ENCODE data around the gene ONECUT1. TPM values are rescaled to one million over a fixed set of nuclear protein-coding genes. Genes with fewer than 3 reads are reported as not detected.
A peak's percentile ranks its signal among the peaks of the same experiment; 100 is the strongest.

Gene ONECUT1
- total RNA-seq, 1 donor from 2014 or later: 0.32 TPM

DNA sequence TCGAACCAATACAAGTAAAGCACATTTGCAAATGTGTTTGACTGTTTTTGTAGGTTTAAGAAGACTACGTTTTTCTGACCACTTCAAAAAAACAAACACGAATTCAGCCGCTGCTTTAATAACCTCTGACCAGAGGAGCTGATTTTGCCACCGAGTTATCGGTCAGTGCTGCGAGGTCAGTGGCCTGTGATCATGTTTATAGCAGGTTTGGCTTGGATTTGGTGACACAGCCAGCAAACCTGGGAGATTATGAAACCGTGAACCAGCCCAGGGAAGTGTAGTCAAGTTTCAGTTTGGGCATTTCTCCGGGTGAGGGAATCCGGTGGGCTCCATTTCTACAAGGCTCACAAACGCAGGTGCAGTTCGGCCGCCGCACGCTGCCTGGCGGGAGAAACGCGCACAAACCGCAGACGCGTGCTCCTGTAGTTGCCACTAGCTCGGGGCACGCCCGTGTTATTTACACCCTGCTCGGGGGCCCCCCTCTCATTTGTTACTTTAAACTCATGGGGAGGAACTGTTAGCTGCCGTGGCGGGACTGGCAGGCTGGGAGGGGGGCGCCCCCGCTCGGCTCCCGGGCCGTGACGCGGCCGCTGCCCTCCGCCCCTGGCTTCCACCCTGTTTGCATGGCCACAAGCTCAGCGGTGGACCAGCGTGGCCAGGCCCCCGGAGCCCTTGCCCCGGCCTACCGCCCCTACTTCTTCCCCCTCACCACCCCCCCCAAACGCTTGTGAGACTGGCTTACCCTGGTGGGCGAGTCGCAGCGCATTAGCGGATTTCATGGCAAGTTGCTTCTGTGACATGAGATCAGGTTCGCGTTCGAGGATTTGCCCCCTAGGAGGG, 13.6 kb upstream of the ONECUT1 start:
- no peak for FAIRE-seq
- peaks cover 68% of the 10 kb centered on the region for H3K27me3 Mint-ChIP-seq (ENCODE audit: low read depth, unreplicated experiment)
- H3K4me1 ChIP-seq (ENCODE audit: insufficient read depth, low read length): no peaks in the 10 kb centered on the region

DNA sequence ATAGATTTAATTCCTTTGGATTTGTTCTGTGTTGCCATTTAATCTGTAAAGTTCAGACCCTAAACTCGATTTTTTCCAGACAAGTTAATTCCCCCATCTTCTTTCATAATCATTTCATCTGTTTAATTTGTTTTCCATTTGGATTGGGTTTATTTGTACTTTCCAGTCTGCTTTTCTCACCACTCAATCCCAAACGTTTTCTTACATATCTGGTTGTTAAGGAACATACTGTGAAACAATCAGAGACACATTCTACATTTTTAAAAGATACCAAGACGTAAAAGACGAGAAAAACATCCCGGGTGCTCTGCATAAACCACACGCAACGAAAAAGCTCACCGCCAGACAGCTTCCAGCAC, 13.0 kb upstream of the ONECUT1 start:
- H3K9ac ChIP-seq (ENCODE audit: low read length): no peak overlapping the region
- no peak overlapping the region for H3K27ac ChIP-seq (ENCODE audit: low read depth, low read length)
- no peak overlapping the region for H3K4me3 ChIP-seq (ENCODE audit: insufficient read depth, low read depth, low read length)
- Mint-ChIP-seq H3K27ac (ENCODE audit: unreplicated experiment) (no peak overlapping the region), H3K27me3 (ENCODE audit: low read depth, unreplicated experiment) (peaks cover 74% of the 10 kb centered on the region), H3K9me3 (ENCODE audit: unreplicated experiment) (peaks cover 4% of the 10 kb centered on the region), H3K4me3 (ENCODE audit: unreplicated experiment) (peak overlapping the region; percentile 58), H3K36me3 (ENCODE audit: low read depth, unreplicated experiment) (no peaks in the 10 kb centered on the region), H3K4me1 (ENCODE audit: low read depth, unreplicated experiment) (peaks cover 3% of the 10 kb centered on the region)
- no peaks in the 10 kb centered on the region for H4K20me1 ChIP-seq (ENCODE audit: insufficient read depth, low read length)
- no peak for DNase-seq (ENCODE audit: low read depth)
- TF ChIP-seq EZH2 (IDR thresholded peaks at IDR 0.05; ENCODE audit: insufficient read depth, low read length): no peak
- TF ChIP-seq, protein P1, sequence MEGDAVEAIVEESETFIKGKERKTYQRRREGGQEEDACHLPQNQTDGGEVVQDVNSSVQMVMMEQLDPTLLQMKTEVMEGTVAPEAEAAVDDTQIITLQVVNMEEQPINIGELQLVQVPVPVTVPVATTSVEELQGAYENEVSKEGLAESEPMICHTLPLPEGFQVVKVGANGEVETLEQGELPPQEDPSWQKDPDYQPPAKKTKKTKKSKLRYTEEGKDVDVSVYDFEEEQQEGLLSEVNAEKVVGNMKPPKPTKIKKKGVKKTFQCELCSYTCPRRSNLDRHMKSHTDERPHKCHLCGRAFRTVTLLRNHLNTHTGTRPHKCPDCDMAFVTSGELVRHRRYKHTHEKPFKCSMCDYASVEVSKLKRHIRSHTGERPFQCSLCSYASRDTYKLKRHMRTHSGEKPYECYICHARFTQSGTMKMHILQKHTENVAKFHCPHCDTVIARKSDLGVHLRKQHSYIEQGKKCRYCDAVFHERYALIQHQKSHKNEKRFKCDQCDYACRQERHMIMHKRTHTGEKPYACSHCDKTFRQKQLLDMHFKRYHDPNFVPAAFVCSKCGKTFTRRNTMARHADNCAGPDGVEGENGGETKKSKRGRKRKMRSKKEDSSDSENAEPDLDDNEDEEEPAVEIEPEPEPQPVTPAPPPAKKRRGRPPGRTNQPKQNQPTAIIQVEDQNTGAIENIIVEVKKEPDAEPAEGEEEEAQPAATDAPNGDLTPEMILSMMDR (IDR thresholded peaks at IDR 0.05; ENCODE audit: insufficient read depth, low read depth, low read length): no peak
- H3K79me2 ChIP-seq (ENCODE audit: insufficient read depth, low read length): no peaks in the 10 kb centered on the region
- FAIRE-seq: no peak
- H3K27me3 ChIP-seq (ENCODE audit: insufficient read depth, low read length): peaks cover 91% of the 10 kb centered on the region
- H3K36me3 ChIP-seq (ENCODE audit: insufficient read depth, low read length): no peaks in the 10 kb centered on the region
- H3K4me1 ChIP-seq (ENCODE audit: insufficient read depth, low read length): no peaks in the 10 kb centered on the region
- no peak overlapping the region for H2AFZ ChIP-seq (ENCODE audit: low read depth, low read length)
- no peak overlapping the region for H3K4me2 ChIP-seq (ENCODE audit: low read length)
- H3K9me3 ChIP-seq (ENCODE audit: insufficient read depth, low read depth, low read length): peaks cover 3% of the 10 kb centered on the region

More for the DNA sequence above, 13.6 kb upstream of the ONECUT1 start:
- no peak overlapping the region for H3K9ac ChIP-seq (ENCODE audit: low read length)
- H3K79me2 ChIP-seq (ENCODE audit: insufficient read depth, low read length): no peaks in the 10 kb centered on the region
- no peak for DNase-seq (ENCODE audit: low read depth)
- no peak overlapping the region for H3K27ac Mint-ChIP-seq (ENCODE audit: unreplicated experiment)
- H3K4me1 Mint-ChIP-seq (ENCODE audit: low read depth, unreplicated experiment): peaks cover 9% of the 10 kb centered on the region
- TF ChIP-seq EZH2 (IDR thresholded peaks at IDR 0.05; ENCODE audit: insufficient read depth, low read length): peak; percentile 77
- TF ChIP-seq, protein P1 (IDR thresholded peaks at IDR 0.05; ENCODE audit: insufficient read depth, low read depth, low read length): no peak
- peaks cover 4% of the 10 kb centered on the region for H3K9me3 Mint-ChIP-seq (ENCODE audit: unreplicated experiment)
- H3K36me3 ChIP-seq (ENCODE audit: insufficient read depth, low read length): no peaks in the 10 kb centered on the region
- H3K4me3 ChIP-seq (ENCODE audit: insufficient read depth, low read depth, low read length): no peak overlapping the region
- H3K27ac ChIP-seq (ENCODE audit: low read depth, low read length): no peak overlapping the region
- H3K27me3 ChIP-seq (ENCODE audit: insufficient read depth, low read length): peaks cover 86% of the 10 kb centered on the region
- no peaks in the 10 kb centered on the region for H4K20me1 ChIP-seq (ENCODE audit: insufficient read depth, low read length)
- H2AFZ ChIP-seq (ENCODE audit: low read depth, low read length): no peak overlapping the region
- peaks cover 3% of the 10 kb centered on the region for H3K9me3 ChIP-seq (ENCODE audit: insufficient read depth, low read depth, low read length)
- peak overlapping the region; percentile 63 for H3K4me3 Mint-ChIP-seq (ENCODE audit: unreplicated experiment)
- H3K36me3 Mint-ChIP-seq (ENCODE audit: low read depth, unreplicated experiment): no peaks in the 10 kb centered on the region
- no peak overlapping the region for H3K4me2 ChIP-seq (ENCODE audit: low read length)

DNA sequence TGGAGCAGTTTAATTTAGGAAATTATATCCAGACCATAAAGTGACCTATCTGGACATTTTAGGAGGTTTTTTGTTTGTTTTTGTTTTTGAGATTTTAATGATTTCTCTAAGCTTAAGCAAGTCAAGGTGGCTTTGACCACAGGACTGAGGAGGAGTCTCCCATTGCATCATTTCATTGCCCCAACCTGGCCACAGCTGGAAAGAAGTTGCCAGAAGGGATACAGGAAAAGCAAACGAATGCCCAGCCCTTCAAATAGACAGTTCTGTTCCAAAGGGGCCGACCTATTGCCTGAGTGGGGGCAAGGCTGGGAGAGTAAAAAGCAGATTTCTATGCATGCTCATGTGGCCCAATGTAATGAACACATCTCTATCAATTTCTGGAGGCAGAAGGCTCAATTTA, 12.0 kb upstream of the ONECUT1 start:
- Histone ChIP-seq H3K36me3 (ENCODE audit: insufficient read depth, low read length) (no peaks in the 10 kb centered on the region), H3K9ac (ENCODE audit: low read length) (no peak overlapping the region), H3K4me1 (ENCODE audit: insufficient read depth, low read length) (no peaks in the 10 kb centered on the region), H3K9me3 (ENCODE audit: insufficient read depth, low read depth, low read length) (peaks cover 3% of the 10 kb centered on the region), H3K27ac (ENCODE audit: low read depth, low read length) (no peak overlapping the region), H3K4me2 (ENCODE audit: low read length) (no peak overlapping the region), H3K4me3 (ENCODE audit: insufficient read depth, low read depth, low read length) (no peak overlapping the region), H3K79me2 (ENCODE audit: insufficient read depth, low read length) (no peaks in the 10 kb centered on the region), H4K20me1 (ENCODE audit: insufficient read depth, low read length) (no peaks in the 10 kb centered on the region), H3K27me3 (ENCODE audit: insufficient read depth, low read length) (peaks cover 91% of the 10 kb centered on the region), H2AFZ (ENCODE audit: low read depth, low read length) (no peak overlapping the region)
- peaks cover 3% of the 10 kb centered on the region for H3K4me1 Mint-ChIP-seq (ENCODE audit: low read depth, unreplicated experiment)
- H3K36me3 Mint-ChIP-seq (ENCODE audit: low read depth, unreplicated experiment): no peaks in the 10 kb centered on the region
- TF ChIP-seq EZH2 (IDR thresholded peaks at IDR 0.05; ENCODE audit: insufficient read depth, low read length): no peak
- TF ChIP-seq, protein P1 (IDR thresholded peaks at IDR 0.05; ENCODE audit: insufficient read depth, low read depth, low read length): no peak
- no peak for DNase-seq (ENCODE audit: low read depth)
- H3K27me3 Mint-ChIP-seq (ENCODE audit: low read depth, unreplicated experiment): peaks cover 83% of the 10 kb centered on the region
- no peak overlapping the region for H3K27ac Mint-ChIP-seq (ENCODE audit: unreplicated experiment)
- no peak overlapping the region for H3K4me3 Mint-ChIP-seq (ENCODE audit: unreplicated experiment)
- no peak for FAIRE-seq
- H3K9me3 Mint-ChIP-seq (ENCODE audit: unreplicated experiment): peaks cover 5% of the 10 kb centered on the region
